ENCODE results near the gene PRPH2.
"Not testable (repeated sequence)": the region's sequence is repeated elsewhere in the genome, so short reads cannot be mapped to it uniquely, and the experiment has no call there.

Gene PRPH2

DNA sequence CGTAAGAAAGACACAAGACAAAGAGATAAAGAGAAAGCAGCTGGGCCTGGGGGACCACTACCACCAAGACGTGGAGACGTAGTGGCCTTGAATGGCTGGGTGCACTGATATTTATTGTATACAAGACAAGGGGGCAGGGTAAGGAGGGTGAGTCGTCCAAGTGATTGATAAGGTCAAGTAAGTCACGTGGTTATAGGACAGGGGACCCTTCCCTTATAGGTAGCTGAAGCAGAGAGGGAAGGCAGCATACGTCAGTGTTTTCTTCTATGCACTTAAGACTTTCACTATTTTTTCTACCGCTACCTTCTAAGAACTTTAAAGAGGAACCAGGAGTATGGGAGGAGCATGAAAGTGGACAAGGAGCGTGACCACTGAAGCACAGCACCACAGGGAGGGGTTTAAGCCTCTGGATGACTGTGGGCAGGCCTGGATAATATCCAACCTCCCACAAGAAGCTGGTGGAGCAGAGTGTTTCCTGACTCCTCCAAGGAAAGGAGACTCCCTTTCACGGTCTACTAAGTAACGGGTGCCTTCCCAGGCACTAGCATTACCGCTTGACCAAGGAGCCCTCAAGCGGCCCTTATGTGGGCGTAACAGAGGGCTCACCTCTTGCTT is 11.6 kb upstream of the PRPH2 start:
- H3K79me2 ChIP-seq (ENCODE audit: control insufficient read depth, insufficient read depth, low read length); DNase-seq; H3K27me3 ChIP-seq (ENCODE audit: insufficient read depth, low read length, poor library complexity); H2AK5ac ChIP-seq (ENCODE audit: low read length); H4K8ac ChIP-seq (ENCODE audit: low read depth, low read length); H3K27ac ChIP-seq (ENCODE audit: low read depth, low read length); H3K4me1 ChIP-seq (ENCODE audit: control insufficient read depth, low read depth, low read length); H2BK15ac ChIP-seq (replicated peaks; ENCODE audit: low read depth); H3K56ac ChIP-seq (ENCODE audit: low read length); H3K4me2 ChIP-seq (ENCODE audit: low read length); H4K5ac ChIP-seq (ENCODE audit: low read length); H2BK5ac ChIP-seq (ENCODE audit: low read length); H3K18ac ChIP-seq (ENCODE audit: low read length); H3K79me1 ChIP-seq (ENCODE audit: low read length); H3K23ac ChIP-seq (ENCODE audit: low read length); H3K4me3 ChIP-seq (ENCODE audit: low read length); H3K4ac ChIP-seq (ENCODE audit: low read depth, low read length); H3K36me3 ChIP-seq (ENCODE audit: control insufficient read depth, insufficient read depth, low read length); H2BK120ac ChIP-seq (ENCODE audit: low read depth, low read length); H3K9ac ChIP-seq (ENCODE audit: low read length): not testable (repeated sequence)
- WGBS (ENCODE audit: extremely low coverage, insufficient coverage, low lambda C conversion rate), result no CpG with 5 or more reads among the region's 13 CpGs

DNA sequence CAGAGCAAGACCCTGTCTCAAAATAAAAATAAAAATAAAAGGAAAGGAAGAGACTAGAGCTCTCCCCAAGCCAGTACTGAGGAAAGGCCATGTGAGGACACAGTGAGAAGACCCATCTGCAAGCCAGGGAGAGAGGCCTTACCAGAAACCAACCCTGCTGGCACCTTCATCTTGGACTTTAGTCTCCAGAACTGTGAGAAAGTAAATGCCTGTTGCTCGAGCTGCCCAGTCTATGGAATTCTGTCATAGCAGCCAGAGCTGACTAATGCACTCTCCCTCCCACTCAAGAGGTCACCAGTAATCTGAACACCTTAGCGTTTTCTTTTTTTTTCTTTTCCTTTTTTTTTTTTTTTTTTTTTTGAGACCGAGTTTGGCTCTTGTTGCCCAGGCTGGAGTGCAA is 7.3 kb upstream of the PRPH2 start:
- Histone ChIP-seq H2BK15ac (replicated peaks; ENCODE audit: low read depth) (no peak overlapping the region), H3K4me2 (ENCODE audit: low read length) (no peak overlapping the region), H2BK5ac (ENCODE audit: low read length) (no peak overlapping the region), H3K79me2 (ENCODE audit: control insufficient read depth, insufficient read depth, low read length) (no peaks in the 10 kb centered on the region), H3K4ac (ENCODE audit: low read depth, low read length) (no peak overlapping the region), H3K79me1 (ENCODE audit: low read length) (no peaks in the 10 kb centered on the region), H3K9ac (ENCODE audit: low read length) (no peak overlapping the region), H3K27me3 (ENCODE audit: insufficient read depth, low read length, poor library complexity) (no peaks in the 10 kb centered on the region), H3K4me1 (ENCODE audit: control insufficient read depth, low read depth, low read length) (no peaks in the 10 kb centered on the region), H3K36me3 (ENCODE audit: control insufficient read depth, insufficient read depth, low read length) (no peaks in the 10 kb centered on the region), H2AK5ac (ENCODE audit: low read length) (no peak overlapping the region), H4K8ac (ENCODE audit: low read depth, low read length) (no peak overlapping the region), H3K4me3 (ENCODE audit: low read length) (no peak overlapping the region), H3K27ac (ENCODE audit: low read depth, low read length) (no peak overlapping the region), H3K23ac (ENCODE audit: low read length) (no peak overlapping the region), H3K18ac (ENCODE audit: low read length) (no peak overlapping the region), H3K56ac (ENCODE audit: low read length) (no peak overlapping the region), H2BK120ac (ENCODE audit: low read depth, low read length) (no peak overlapping the region), H4K5ac (ENCODE audit: low read length) (no peak overlapping the region)
- no CpG with 5 or more reads among the region's 3 CpGs for WGBS (ENCODE audit: extremely low coverage, insufficient coverage, low lambda C conversion rate)
- DNase-seq, result no peak

DNA sequence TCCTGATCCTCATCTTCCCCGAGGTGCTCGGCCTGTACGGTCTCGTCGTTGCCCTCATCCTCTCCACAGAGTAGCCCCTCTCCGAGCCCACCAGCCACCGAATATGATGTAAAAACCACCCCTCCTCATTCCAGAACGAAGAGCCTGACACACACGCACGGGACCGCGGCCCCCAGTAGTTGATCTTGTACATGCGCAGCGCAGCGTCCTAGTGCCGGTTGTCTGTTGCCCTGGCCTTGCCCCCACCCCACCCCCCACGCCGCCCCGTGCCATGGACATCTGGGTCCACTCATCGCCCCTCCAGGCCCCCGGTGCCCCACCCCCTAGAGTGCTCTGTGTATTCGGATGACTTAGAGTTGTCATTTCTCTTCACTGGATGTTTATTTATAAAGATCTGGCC is 5.2 kb upstream of the PRPH2 start:
- no CpG with 5 or more reads among the region's 22 CpGs for WGBS (ENCODE audit: extremely low coverage, insufficient coverage, low lambda C conversion rate)
- no peak for DNase-seq

DNA sequence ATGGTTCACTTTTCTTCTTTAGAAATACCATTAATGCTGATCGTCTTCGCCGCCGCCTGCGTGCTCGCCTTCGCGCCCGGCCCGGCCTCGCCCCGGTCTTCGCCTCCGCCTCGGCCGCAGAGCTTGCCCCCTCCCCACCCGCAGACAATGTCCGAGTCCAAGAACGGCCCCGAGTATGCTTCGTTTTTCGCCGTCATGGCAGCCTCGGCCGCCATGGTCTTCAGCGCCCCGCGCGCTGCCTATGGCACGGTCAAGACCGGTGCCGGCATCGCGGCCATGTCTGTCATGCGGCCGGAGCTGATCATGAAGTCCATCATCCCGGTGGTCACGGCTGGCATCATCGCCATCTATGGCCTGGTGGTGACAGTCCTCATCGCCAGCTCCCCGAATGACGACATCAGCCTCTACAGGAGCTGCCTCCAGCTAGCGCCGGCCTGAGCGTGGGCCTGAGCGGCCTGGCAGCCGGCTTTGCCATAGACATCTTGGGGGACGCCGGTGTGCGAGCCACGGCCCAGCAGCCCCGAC is 4.8 kb upstream of the PRPH2 start:
- no peaks in the 10 kb centered on the region for H3K79me2 ChIP-seq (ENCODE audit: control insufficient read depth, insufficient read depth, low read length)
- no peak overlapping the region for H2BK120ac ChIP-seq (ENCODE audit: low read depth, low read length)
- H3K56ac ChIP-seq (ENCODE audit: low read length), result no peak overlapping the region
- DNase-seq, result no peak
- H3K23ac ChIP-seq (ENCODE audit: low read length), result no peak overlapping the region
- no peak overlapping the region for H2AK5ac ChIP-seq (ENCODE audit: low read length)
- no peaks in the 10 kb centered on the region for H3K36me3 ChIP-seq (ENCODE audit: control insufficient read depth, insufficient read depth, low read length)
- H2BK5ac ChIP-seq (ENCODE audit: low read length), result no peak overlapping the region
- no peak overlapping the region for H3K18ac ChIP-seq (ENCODE audit: low read length)
- H3K4ac ChIP-seq (ENCODE audit: low read depth, low read length), result no peak overlapping the region
- H3K4me1 ChIP-seq (ENCODE audit: control insufficient read depth, low read depth, low read length), result no peaks in the 10 kb centered on the region
- H3K9ac ChIP-seq (ENCODE audit: low read length), result no peak overlapping the region
- no peak overlapping the region for H4K8ac ChIP-seq (ENCODE audit: low read depth, low read length)
- no peak overlapping the region for H4K5ac ChIP-seq (ENCODE audit: low read length)
- no peaks in the 10 kb centered on the region for H3K79me1 ChIP-seq (ENCODE audit: low read length)
- H3K27me3 ChIP-seq (ENCODE audit: insufficient read depth, low read length, poor library complexity), result no peaks in the 10 kb centered on the region
- no peak overlapping the region for H3K4me2 ChIP-seq (ENCODE audit: low read length)
- WGBS (ENCODE audit: extremely low coverage, insufficient coverage, low lambda C conversion rate), result no CpG with 5 or more reads among the region's 52 CpGs
- H3K27ac ChIP-seq (ENCODE audit: low read depth, low read length), result no peak overlapping the region
- no peak overlapping the region for H3K4me3 ChIP-seq (ENCODE audit: low read length)
- no peak overlapping the region for H2BK15ac ChIP-seq (replicated peaks; ENCODE audit: low read depth)

More for the DNA sequence above, 5.2 kb upstream of the PRPH2 start:
- Histone ChIP-seq H3K4ac (ENCODE audit: low read depth, low read length) (no peak overlapping the region), H3K9ac (ENCODE audit: low read length) (no peak overlapping the region), H3K27me3 (ENCODE audit: insufficient read depth, low read length, poor library complexity) (no peaks in the 10 kb centered on the region), H3K56ac (ENCODE audit: low read length) (no peak overlapping the region), H2BK5ac (ENCODE audit: low read length) (no peak overlapping the region), H2AK5ac (ENCODE audit: low read length) (no peak overlapping the region), H3K79me2 (ENCODE audit: control insufficient read depth, insufficient read depth, low read length) (no peaks in the 10 kb centered on the region), H3K23ac (ENCODE audit: low read length) (no peak overlapping the region), H3K79me1 (ENCODE audit: low read length) (no peaks in the 10 kb centered on the region), H3K36me3 (ENCODE audit: control insufficient read depth, insufficient read depth, low read length) (no peaks in the 10 kb centered on the region), H3K4me1 (ENCODE audit: control insufficient read depth, low read depth, low read length) (no peaks in the 10 kb centered on the region), H3K4me2 (ENCODE audit: low read length) (no peak overlapping the region), H3K18ac (ENCODE audit: low read length) (no peak overlapping the region), H3K4me3 (ENCODE audit: low read length) (no peak overlapping the region), H3K27ac (ENCODE audit: low read depth, low read length) (no peak overlapping the region), H2BK120ac (ENCODE audit: low read depth, low read length) (no peak overlapping the region), H2BK15ac (replicated peaks; ENCODE audit: low read depth) (no peak overlapping the region), H4K5ac (ENCODE audit: low read length) (no peak overlapping the region), H4K8ac (ENCODE audit: low read depth, low read length) (no peak overlapping the region)

DNA sequence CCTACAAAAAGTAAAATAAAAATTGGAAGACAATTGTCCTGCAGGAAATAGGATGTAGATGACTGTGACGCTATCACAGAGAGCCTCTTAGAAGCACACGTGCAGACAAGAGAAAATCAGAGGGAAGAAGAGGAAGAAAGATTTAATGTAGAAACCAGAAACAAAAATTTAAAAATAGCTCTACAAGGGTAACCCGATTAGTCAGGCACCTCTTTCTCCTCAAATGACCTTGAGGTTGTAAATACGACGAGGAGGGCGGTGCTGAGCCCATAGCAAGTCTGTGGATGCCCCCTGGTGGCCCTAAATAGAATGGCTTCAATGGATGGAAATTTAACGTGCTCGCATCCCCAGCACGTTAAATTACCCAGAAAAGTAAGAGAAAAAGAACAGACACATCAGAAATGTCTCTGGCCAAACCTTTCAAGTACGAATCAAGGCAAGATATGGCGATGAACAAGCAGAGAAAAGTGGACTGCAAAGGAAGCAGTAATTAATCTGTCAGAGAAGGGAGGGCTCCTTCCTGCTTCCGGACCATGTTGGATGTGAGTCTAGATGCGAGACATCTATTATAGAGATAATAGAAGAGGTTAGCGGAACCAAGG is 4.2 kb upstream of the PRPH2 start:
- no peak overlapping the region for H3K18ac ChIP-seq (ENCODE audit: low read length)
- no peaks in the 10 kb centered on the region for H3K79me2 ChIP-seq (ENCODE audit: control insufficient read depth, insufficient read depth, low read length)
- no peak overlapping the region for H4K5ac ChIP-seq (ENCODE audit: low read length)
- H3K4me2 ChIP-seq (ENCODE audit: low read length), result no peak overlapping the region
- H3K4ac ChIP-seq (ENCODE audit: low read depth, low read length), result no peak overlapping the region
- WGBS (ENCODE audit: extremely low coverage, insufficient coverage, low lambda C conversion rate), result no CpG with 5 or more reads among the region's 14 CpGs
- no peaks in the 10 kb centered on the region for H3K79me1 ChIP-seq (ENCODE audit: low read length)
- DNase-seq, result peak; percentile 85
- H2BK5ac ChIP-seq (ENCODE audit: low read length), result no peak overlapping the region
- H2BK120ac ChIP-seq (ENCODE audit: low read depth, low read length), result no peak overlapping the region
- no peaks in the 10 kb centered on the region for H3K4me1 ChIP-seq (ENCODE audit: control insufficient read depth, low read depth, low read length)
- H3K36me3 ChIP-seq (ENCODE audit: control insufficient read depth, insufficient read depth, low read length), result no peaks in the 10 kb centered on the region
- H2AK5ac ChIP-seq (ENCODE audit: low read length), result no peak overlapping the region
- H4K8ac ChIP-seq (ENCODE audit: low read depth, low read length), result no peak overlapping the region
- H3K56ac ChIP-seq (ENCODE audit: low read length), result no peak overlapping the region
- H3K9ac ChIP-seq (ENCODE audit: low read length), result no peak overlapping the region
- H3K4me3 ChIP-seq (ENCODE audit: low read length), result no peak overlapping the region
- no peak overlapping the region for H3K23ac ChIP-seq (ENCODE audit: low read length)
- no peaks in the 10 kb centered on the region for H3K27me3 ChIP-seq (ENCODE audit: insufficient read depth, low read length, poor library complexity)
- H3K27ac ChIP-seq (ENCODE audit: low read depth, low read length), result no peak overlapping the region
- no peak overlapping the region for H2BK15ac ChIP-seq (replicated peaks; ENCODE audit: low read depth)

DNA sequence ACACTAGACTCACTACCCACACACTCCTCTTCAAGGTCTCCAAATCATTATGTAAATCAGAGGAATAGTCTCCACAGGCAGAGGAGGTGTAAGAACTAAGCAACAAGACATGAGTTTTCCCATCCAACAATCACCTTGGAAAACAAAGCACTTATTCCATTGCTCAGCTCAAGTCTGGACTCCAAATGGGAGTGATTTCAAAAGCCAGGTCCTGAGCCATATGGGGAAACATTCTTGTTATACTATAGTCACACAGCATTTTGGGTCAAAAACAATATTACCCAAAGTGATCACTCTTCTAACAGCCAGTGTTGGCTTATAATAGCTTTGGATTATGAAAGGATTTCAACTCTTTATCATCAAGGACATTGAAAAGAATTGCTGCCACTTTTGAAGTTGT is 3.6 kb upstream of the PRPH2 start:
- no peak overlapping the region for H2BK15ac ChIP-seq (replicated peaks; ENCODE audit: low read depth)
- no peak overlapping the region for H3K4me3 ChIP-seq (ENCODE audit: low read length)
- H3K23ac ChIP-seq (ENCODE audit: low read length), result no peak overlapping the region
- H3K4ac ChIP-seq (ENCODE audit: low read depth, low read length), result no peak overlapping the region
- H3K27ac ChIP-seq (ENCODE audit: low read depth, low read length), result no peak overlapping the region
- no peaks in the 10 kb centered on the region for H3K27me3 ChIP-seq (ENCODE audit: insufficient read depth, low read length, poor library complexity)
- no peak overlapping the region for H3K18ac ChIP-seq (ENCODE audit: low read length)
- H2BK120ac ChIP-seq (ENCODE audit: low read depth, low read length), result no peak overlapping the region
- H4K5ac ChIP-seq (ENCODE audit: low read length), result no peak overlapping the region
- H3K79me1 ChIP-seq (ENCODE audit: low read length), result no peaks in the 10 kb centered on the region
- DNase-seq, result no peak
- H3K56ac ChIP-seq (ENCODE audit: low read length), result no peak overlapping the region
- no peak overlapping the region for H2BK5ac ChIP-seq (ENCODE audit: low read length)
- no peak overlapping the region for H4K8ac ChIP-seq (ENCODE audit: low read depth, low read length)
- no peak overlapping the region for H3K9ac ChIP-seq (ENCODE audit: low read length)
- H3K4me2 ChIP-seq (ENCODE audit: low read length), result no peak overlapping the region
- no peaks in the 10 kb centered on the region for H3K79me2 ChIP-seq (ENCODE audit: control insufficient read depth, insufficient read depth, low read length)
- no peak overlapping the region for H2AK5ac ChIP-seq (ENCODE audit: low read length)
- no peaks in the 10 kb centered on the region for H3K4me1 ChIP-seq (ENCODE audit: control insufficient read depth, low read depth, low read length)
- no peaks in the 10 kb centered on the region for H3K36me3 ChIP-seq (ENCODE audit: control insufficient read depth, insufficient read depth, low read length)

Measured in mesendoderm (in vitro differentiated cells).